PC-9 (cell line): ENCODE data around the gene RUFY3. TPM values are rescaled to one million over a fixed set of nuclear protein-coding genes. Genes with fewer than 3 reads are reported as not detected.

Experiments used
- BruUV-seq: library from RNA; stranded (reverse); fragments of 400-500 nt; replicated peaks from 2 replicates; lab custom pipeline; 2021; lab: Mats Ljungman, UMichigan
- CTCF ChIA-PET: fragments of 300-600 bp; sonication (Branson Sonifier 250); formaldehyde crosslinking; loops from one replicate; lab custom pipeline; 2022; ENCODE audit warnings: antibody characterized with exemption; lab: Charles Lee
- POLR2A ChIA-PET: fragments of 300-600 bp; sonication (Branson Sonifier 250); formaldehyde crosslinking; loops from one replicate; lab custom pipeline; 2022; ENCODE audit warnings: antibody characterized with exemption; ENCODE audit not compliant: unreplicated experiment; lab: Charles Lee
- DNase-seq, 2 experiments: peaks; one replicate each; pipeline versions ENCODE4 v3.0.0 to v3.0.0-alpha.2; 2015 to 2022; ENCODE audit warnings: mixed read lengths in 1 of 2
- H2AFZ ChIP-seq: fragments of 200-600 bp; sonication (generic); 2 replicates; pipeline ENCODE4 v1.8.1; 2017; ENCODE audit warnings: antibody characterized with exemption
- H3F3A ChIP-seq: fragments of 200-600 bp; sonication (generic); 2 replicates; pipeline ENCODE4 v1.8.1; 2017; ENCODE audit warnings: antibody characterized with exemption, mild to moderate bottlenecking, low read depth; ENCODE audit not compliant: insufficient read depth
- H3K27ac ChIP-seq: fragments of 200-600 bp; sonication (generic); 2 replicates; pipeline ENCODE4 v1.6.1; 2016; ENCODE audit warnings: mixed run types
- H3K27me3 ChIP-seq: fragments of 200-600 bp; sonication (generic); 2 replicates; pipeline ENCODE4 v1.6.1; 2016; ENCODE audit warnings: low read depth, mixed run types; ENCODE audit not compliant: insufficient read depth
- H3K36me3 ChIP-seq: fragments of 200-600 bp; sonication (generic); 2 replicates; pipeline ENCODE4 v1.6.1; 2016; ENCODE audit warnings: low read depth, mixed run types
- H3K4me1 ChIP-seq: fragments of 200-600 bp; sonication (generic); replicated peaks from 2 replicates; pipeline ENCODE4 v1.6.1; 2016; ENCODE audit warnings: mixed run types; ENCODE audit not compliant: insufficient read depth
- H3K4me2 ChIP-seq: fragments of 200-600 bp; sonication (generic); 2 replicates; pipeline ENCODE4 v1.6.1; 2017; ENCODE audit warnings: mixed run types
- H3K4me3 ChIP-seq: fragments of 200-600 bp; sonication (generic); 2 replicates; pipeline ENCODE4 v1.6.1; 2016; ENCODE audit warnings: mixed run types
- H3K79me2 ChIP-seq: fragments of 200-600 bp; sonication (generic); 2 replicates; pipeline ENCODE4 v1.6.1; 2017; ENCODE audit warnings: low read depth, mixed run types
- H3K9me2 ChIP-seq: fragments of 200-600 bp; sonication (generic); 2 replicates; pipeline ENCODE4 v1.8.1; 2017; ENCODE audit warnings: mild to moderate bottlenecking; ENCODE audit not compliant: insufficient read depth
- H3K9me3 ChIP-seq: fragments of 200-600 bp; sonication (generic); 2 replicates; pipeline ENCODE4 v1.8.1; 2016; ENCODE audit warnings: low read depth; ENCODE audit not compliant: insufficient read depth
- H4K20me1 ChIP-seq: fragments of 200-600 bp; sonication (generic); 2 replicates; pipeline ENCODE4 v1.8.1; 2017; ENCODE audit not compliant: insufficient read depth
- CTCF ChIP-seq: fragments of 200-600 bp; sonication (generic); conservative IDR thresholded peaks from 2 replicates; pipeline ENCODE4 v1.6.1; 2017; ENCODE audit warnings: mixed run types, antibody characterized with exemption, mild to moderate bottlenecking, moderate library complexity
- EZH2 ChIP-seq: fragments of 200-600 bp; sonication (generic); IDR thresholded peaks from 2 replicates; pipeline ENCODE4 v1.8.0; 2017; ENCODE audit warnings: antibody characterized with exemption, low read depth
- intact Hi-C: fragments of 100-400 bp; cut with micrococcal nuclease; formaldehyde crosslinking; loops from one replicate; pipeline ENCODE4 v1.10.0; 2022; ENCODE audit not compliant: unreplicated experiment
- total RNA-seq: library from RNA; stranded (reverse); gene quantifications from 2 replicates; pipeline ENCODE4 v1.2.3, GENCODE V29; 2021

RUFY3 gene
- total RNA-seq, 1 experiment from 2014 or later, result 23.6 TPM

GRCh38 chr4:70715097-70715496 is 6.7 kb upstream of the RUFY3 start:
- Histone ChIP-seq H2AFZ (no peak overlapping the region), H3K4me1 (peaks cover 16% of the 10 kb centered on the region), H4K20me1 (no peaks in the 10 kb centered on the region), H3K27ac (no peak overlapping the region), H3K27me3 (no peaks in the 10 kb centered on the region), H3K9me2 (no peaks in the 10 kb centered on the region), H3K79me2 (peaks cover 9% of the 10 kb centered on the region), H3K4me2 (no peak overlapping the region), H3K4me3 (no peak overlapping the region), H3K36me3 (no peaks in the 10 kb centered on the region), H3F3A (peaks cover 9% of the 10 kb centered on the region), H3K9me3 (no peaks in the 10 kb centered on the region)
- ChIA-PET CTCF (no interaction called here), POLR2A (no interaction called here)
- DNase-seq, result no peak
- TF ChIP-seq CTCF, result no peak
- TF ChIP-seq EZH2, result no peak
- intact Hi-C loops, result no loop called here
- no TSS peak for BruUV-seq

GRCh38 chr4:70718811-70719604 is 2.8 kb upstream of the RUFY3 start:
- H3K79me2 ChIP-seq, result peaks cover 12% of the 10 kb centered on the region; the same call in 1 of the 2 replicates
- H2AFZ ChIP-seq, result no peak overlapping the region
- peaks cover 9% of the 10 kb centered on the region for H3F3A ChIP-seq
- H3K27me3 ChIP-seq, result no peaks in the 10 kb centered on the region
- no TSS peak for BruUV-seq
- ChIA-PET POLR2A (no interaction called here), CTCF (no interaction called here)
- intact Hi-C loops, result no loop called here
- no peaks in the 10 kb centered on the region for H3K9me3 ChIP-seq
- no peak overlapping the region for H3K4me3 ChIP-seq
- peaks cover 16% of the 10 kb centered on the region for H3K4me1 ChIP-seq
- TF ChIP-seq CTCF (no peak), EZH2 (no peak)
- peak in 1 of 2 experiments; percentile 81 for DNase-seq
- H3K36me3 ChIP-seq, result no peaks in the 10 kb centered on the region
- H4K20me1 ChIP-seq, result no peaks in the 10 kb centered on the region
- H3K4me2 ChIP-seq, result peak overlapping the region; percentile 48
- H3K27ac ChIP-seq, result peak overlapping the region; percentile 46; the same call in 1 of the 2 replicates
- H3K9me2 ChIP-seq, result no peaks in the 10 kb centered on the region

GRCh38 chr4:70722199-70722791 is 531 bp downstream of the RUFY3 start:
- no peak overlapping the region for H3K27ac ChIP-seq
- ChIA-PET CTCF (interaction anchor here (0.6 kb wide), 1 partner anchor 37 kb away, joined by 3 read pairs; no protein-coding TSS in a partner anchor), POLR2A (no interaction called here)
- H3K4me2 ChIP-seq, result no peak overlapping the region
- H4K20me1 ChIP-seq, result no peaks in the 10 kb centered on the region
- H3F3A ChIP-seq, result peaks cover 9% of the 10 kb centered on the region
- H2AFZ ChIP-seq, result no peak overlapping the region
- peaks cover 16% of the 10 kb centered on the region for H3K4me1 ChIP-seq
- BruUV-seq, result no TSS peak
- intact Hi-C loops, result no loop called here
- no peak for DNase-seq
- H3K36me3 ChIP-seq, result no peaks in the 10 kb centered on the region
- H3K79me2 ChIP-seq, result peaks cover 12% of the 10 kb centered on the region; the same call in 1 of the 2 replicates
- no peaks in the 10 kb centered on the region for H3K9me3 ChIP-seq
- H3K27me3 ChIP-seq, result no peaks in the 10 kb centered on the region
- TF ChIP-seq EZH2 (no peak), CTCF (no peak)
- no peaks in the 10 kb centered on the region for H3K9me2 ChIP-seq
- H3K4me3 ChIP-seq, result no peak overlapping the region
